HTERT RPE-1 (cell line): ENCODE results near the gene SLC25A45.
"Not testable (repeated sequence)": the region's sequence is repeated elsewhere in the genome, so short reads cannot be mapped to it uniquely, and the experiment has no call there.

ENCODE experiments used
- in situ Hi-C: fragments of 300-500 bp; cut with MboI; formaldehyde crosslinking; loops from 4 replicates; pipeline ENCODE4 v1.14.3; 2020; ENCODE audit warnings: low sequenced_read_pairs

Gene SLC25A45

GRCh38 chr11:65363770-65364169 lies 18.7 kb downstream of the SLC25A45 start:
- in situ Hi-C loops, result no loop called here

GRCh38 chr11:65362966-65363365 lies 19.5 kb downstream of the SLC25A45 start:
- in situ Hi-C loops, result no loop called here

- in situ Hi-C loops, result no loop called here
These were observed 20.0 kb downstream of the SLC25A45 start for GRCh38 chr11:65362320-65362931.

- in situ Hi-C loops, result no loop called here
These were observed 24.5 kb downstream of the SLC25A45 start for GRCh38 chr11:65357856-65358356.

GRCh38 chr11:65356394-65356972 lies 26.0 kb downstream of the SLC25A45 start:
- in situ Hi-C loops, result no loop called here

GRCh38 chr11:65355776-65356393 lies 26.6 kb downstream of the SLC25A45 start:
- in situ Hi-C loops, result no loop called here

GRCh38 chr11:65355013-65355775 lies 27.3 kb downstream of the SLC25A45 start:
- in situ Hi-C loops, result no loop called here

- in situ Hi-C loops, result no loop called here
These were observed 28.0 kb downstream of the SLC25A45 start, which contains the start of gene TIGD3 for GRCh38 chr11:65354265-65355012. Gene TIGD3, plus strand, starts transcription at chr11:65354751. Its CDS starts 1,058 bp downstream, at chr11:65355809.

- in situ Hi-C loops, result no loop called here
These were observed 28.6 kb downstream of the SLC25A45 start for GRCh38 chr11:65353900-65354264.

GRCh38 chr11:65353376-65353775 lies 29.1 kb downstream of the SLC25A45 start:
- in situ Hi-C loops, result no loop called here

GRCh38 chr11:65352783-65353182 lies 29.7 kb downstream of the SLC25A45 start:
- in situ Hi-C loops, result no loop called here

- in situ Hi-C loops, result no loop called here
These were observed 30.9 kb downstream of the SLC25A45 start for GRCh38 chr11:65351511-65351910.

- in situ Hi-C loops, result no loop called here
These were observed 40.6 kb downstream of the SLC25A45 start for GRCh38 chr11:65341856-65342255.

- in situ Hi-C loops, result no loop called here
These were observed 42.2 kb downstream of the SLC25A45 start for GRCh38 chr11:65340226-65340625.

- in situ Hi-C loops, result no loop called here
These were observed 43.8 kb downstream of the SLC25A45 start for GRCh38 chr11:65338676-65339075.

- in situ Hi-C loops, result no loop called here
These were observed 47.6 kb downstream of the SLC25A45 start for GRCh38 chr11:65334696-65335295.

GRCh38 chr11:65332591-65332990 lies 49.9 kb downstream of the SLC25A45 start:
- in situ Hi-C loops, result not testable (repeated sequence)

GRCh38 chr11:65330544-65330943 lies 51.9 kb downstream of the SLC25A45 start:
- in situ Hi-C loops, result no loop called here

- in situ Hi-C loops, result no loop called here
These were observed 52.5 kb downstream of the SLC25A45 start for GRCh38 chr11:65329944-65330403.

- in situ Hi-C loops, result no loop called here
These were observed 53.0 kb downstream of the SLC25A45 start for GRCh38 chr11:65329478-65329877.
